HG03558 (cell line): ENCODE measurements around the gene PRDM5.
"Not testable (repeated sequence)": the region's sequence is repeated elsewhere in the genome, so short reads cannot be mapped to it uniquely, and the experiment has no call there.

Source experiments
- ATAC-seq: cut with Tn5 transposase; IDR thresholded peaks from one replicate; pipeline ENCODE4 v1.9.1; 2021; ENCODE audit warnings: moderate number of reproducible peaks; ENCODE audit not compliant: unreplicated experiment; ENCODE audit errors: extremely low read depth

PRDM5 gene

GRCh38 chr4:120769227-120769626, 153.3 kb downstream of the PRDM5 start:
- no peak for ATAC-seq

- ATAC-seq = no peak
These were observed 157.3 kb downstream of the PRDM5 start for GRCh38 chr4:120765260-120765680.

GRCh38 chr4:120763650-120764049, 158.9 kb downstream of the PRDM5 start:
- ATAC-seq = no peak

- ATAC-seq = no peak
These were observed 161.5 kb downstream of the PRDM5 start for GRCh38 chr4:120761070-120761469.

GRCh38 chr4:120760047-120760446, 162.5 kb downstream of the PRDM5 start:
- ATAC-seq = no peak

GRCh38 chr4:120755864-120756263, 166.7 kb downstream of the PRDM5 start:
- ATAC-seq = no peak

- ATAC-seq = no peak
These were observed 167.9 kb downstream of the PRDM5 start for GRCh38 chr4:120754590-120754989.

- ATAC-seq = no peak
These were observed 168.7 kb downstream of the PRDM5 start for GRCh38 chr4:120753854-120754253.

GRCh38 chr4:120750152-120750525, 172.4 kb downstream of the PRDM5 start:
- ATAC-seq = no peak

- peak; percentile 95 for ATAC-seq
These were observed 172.9 kb downstream of the PRDM5 start for GRCh38 chr4:120749445-120750151.

- ATAC-seq = not testable (repeated sequence)
These were observed 180.9 kb downstream of the PRDM5 start for GRCh38 chr4:120741636-120742035.

- no peak for ATAC-seq
These were observed 186.2 kb downstream of the PRDM5 start for GRCh38 chr4:120736312-120736711.

- ATAC-seq = no peak
These were observed 188.6 kb downstream of the PRDM5 start for GRCh38 chr4:120733968-120734367.

- no peak for ATAC-seq
These were observed 189.5 kb downstream of the PRDM5 start for GRCh38 chr4:120733054-120733453.

GRCh38 chr4:120731561-120731960, 191.0 kb downstream of the PRDM5 start:
- ATAC-seq = no peak

- no peak for ATAC-seq
These were observed 191.7 kb downstream of the PRDM5 start for GRCh38 chr4:120730777-120731320.

- ATAC-seq = no peak
These were observed 193.4 kb downstream of the PRDM5 start for GRCh38 chr4:120728892-120729675.

- ATAC-seq = no peak
These were observed 196.6 kb downstream of the PRDM5 start for GRCh38 chr4:120725639-120726580.

GRCh38 chr4:120724656-120725055, 197.9 kb downstream of the PRDM5 start:
- ATAC-seq = no peak

GRCh38 chr4:120723986-120724385, 198.5 kb downstream of the PRDM5 start:
- ATAC-seq = no peak
